Mesodermal cell (in vitro differentiated cells): ENCODE data around the gene FMN1.

Experiments used
- H3K27ac ChIP-seq: 2 replicates; pipeline ENCODE4 v1.7.0; 2013; ENCODE audit warnings: mild to moderate bottlenecking, low read depth, low read length, moderate library complexity; ENCODE audit not compliant: severe bottlenecking
- H3K36me3 ChIP-seq: 2 replicates; pipeline ENCODE4 v1.7.1; 2013; ENCODE audit warnings: mild to moderate bottlenecking, low read length, moderate library complexity; ENCODE audit not compliant: control insufficient read depth, insufficient read depth
- H3K4me1 ChIP-seq: one replicate; pipeline ENCODE4 v1.7.1; 2013; ENCODE audit warnings: mild to moderate bottlenecking, low read length; ENCODE audit not compliant: insufficient read depth, control insufficient read depth, poor library complexity, severe bottlenecking
- H3K4me3 ChIP-seq: 2 replicates; pipeline ENCODE4 v1.7.0; 2013; ENCODE audit warnings: low read length, control low read depth, mild to moderate bottlenecking; ENCODE audit not compliant: insufficient read depth, poor library complexity, severe bottlenecking; ENCODE audit errors: extremely low read depth
- H3K9me3 ChIP-seq: 2 replicates; pipeline ENCODE4 v1.7.1; 2013; ENCODE audit warnings: mild to moderate bottlenecking, low read length, moderate library complexity; ENCODE audit not compliant: control insufficient read depth
- WGBS, 2 experiments: methylation state at CpG; one replicate each; pipeline ENCODE4 v1.1.5; 2013; ENCODE audit warnings: missing lambda C conversion rate in 2 of 2; ENCODE audit not compliant: insufficient coverage in 2 of 2; 5-methylcytosine and 5-hydroxymethylcytosine counted together

Gene FMN1

GRCh38 chr15:33091983-33092693, 102.4 kb downstream of the FMN1 start:
- Histone ChIP-seq H3K36me3 (no peaks in the 10 kb centered on the region), H3K4me3 (no peak overlapping the region), H3K4me1 (peaks cover 4% of the 10 kb centered on the region), H3K9me3 (no peaks in the 10 kb centered on the region), H3K27ac (no peak overlapping the region)
- 91 to 96% methylated on average over 12 to 13 of the region's 15 CpGs for WGBS, 2 experiments

- Histone ChIP-seq H3K9me3 (no peaks in the 10 kb centered on the region), H3K27ac (no peak overlapping the region), H3K4me1 (peaks cover 4% of the 10 kb centered on the region), H3K36me3 (no peaks in the 10 kb centered on the region), H3K4me3 (no peak overlapping the region)
- 85 to 90% methylated on average over 2 to 3 of the region's 5 CpGs for WGBS, 2 experiments
Measured at GRCh38 chr15:33089878-33090757, 104.4 kb downstream of the FMN1 start.

DNA sequence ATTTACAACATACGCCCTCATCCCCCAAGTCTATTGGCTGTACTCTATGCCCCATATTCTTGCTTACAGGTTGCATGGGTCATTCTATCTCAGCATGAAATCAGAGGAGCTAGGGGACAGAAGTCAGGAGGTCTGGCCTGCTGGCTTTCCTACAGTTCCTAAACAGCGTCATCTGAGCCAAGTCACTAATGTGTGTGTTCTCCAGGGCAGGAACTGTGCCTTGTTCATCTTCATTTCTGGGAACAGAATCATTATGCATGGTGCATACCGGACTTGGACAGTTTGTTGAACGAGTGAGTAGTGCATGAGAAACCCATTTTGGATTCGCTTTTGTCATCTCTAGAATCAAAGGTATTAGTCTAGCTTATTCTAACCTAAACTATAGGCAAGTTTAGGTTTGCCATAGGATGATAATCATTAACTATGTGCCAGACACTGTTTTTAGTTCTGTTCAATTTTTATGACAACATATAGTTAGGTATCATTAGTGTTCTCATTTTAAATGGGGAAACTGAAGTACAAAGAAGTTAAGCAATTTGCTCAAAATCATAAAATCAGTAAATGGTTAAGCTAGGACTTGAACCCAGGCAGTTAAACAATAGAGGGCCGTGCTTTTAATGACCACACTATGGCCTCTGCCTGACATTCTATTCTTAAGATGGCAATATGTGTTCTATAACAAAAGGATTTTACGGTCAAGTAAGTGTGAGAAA, 105.2 kb downstream of the FMN1 start:
- WGBS, 2 experiments: 95 to 100% methylated on average over 2 to 3 of the region's 7 CpGs
- no peaks in the 10 kb centered on the region for H3K9me3 ChIP-seq
- H3K36me3 ChIP-seq: no peaks in the 10 kb centered on the region
- H3K27ac ChIP-seq: no peak overlapping the region
- no peak overlapping the region for H3K4me3 ChIP-seq
- H3K4me1 ChIP-seq: peaks cover 4% of the 10 kb centered on the region

- Histone ChIP-seq H3K27ac (no peak overlapping the region), H3K4me1 (peaks cover 4% of the 10 kb centered on the region), H3K9me3 (no peaks in the 10 kb centered on the region), H3K36me3 (no peaks in the 10 kb centered on the region), H3K4me3 (no peak overlapping the region)
- WGBS, 2 experiments: 51 to 63% methylated on average over 2 to 3 of the region's 4 CpGs
Measured at GRCh38 chr15:33086500-33087121, 107.9 kb downstream of the FMN1 start.

- Histone ChIP-seq H3K27ac (no peak overlapping the region), H3K36me3 (no peaks in the 10 kb centered on the region), H3K4me1 (peaks cover 4% of the 10 kb centered on the region), H3K4me3 (no peak overlapping the region), H3K9me3 (no peaks in the 10 kb centered on the region)
- 94 to 98% methylated on average over 4 of the region's 4 CpGs for WGBS, 2 experiments
Measured at GRCh38 chr15:33084661-33085060, 109.9 kb downstream of the FMN1 start.

DNA sequence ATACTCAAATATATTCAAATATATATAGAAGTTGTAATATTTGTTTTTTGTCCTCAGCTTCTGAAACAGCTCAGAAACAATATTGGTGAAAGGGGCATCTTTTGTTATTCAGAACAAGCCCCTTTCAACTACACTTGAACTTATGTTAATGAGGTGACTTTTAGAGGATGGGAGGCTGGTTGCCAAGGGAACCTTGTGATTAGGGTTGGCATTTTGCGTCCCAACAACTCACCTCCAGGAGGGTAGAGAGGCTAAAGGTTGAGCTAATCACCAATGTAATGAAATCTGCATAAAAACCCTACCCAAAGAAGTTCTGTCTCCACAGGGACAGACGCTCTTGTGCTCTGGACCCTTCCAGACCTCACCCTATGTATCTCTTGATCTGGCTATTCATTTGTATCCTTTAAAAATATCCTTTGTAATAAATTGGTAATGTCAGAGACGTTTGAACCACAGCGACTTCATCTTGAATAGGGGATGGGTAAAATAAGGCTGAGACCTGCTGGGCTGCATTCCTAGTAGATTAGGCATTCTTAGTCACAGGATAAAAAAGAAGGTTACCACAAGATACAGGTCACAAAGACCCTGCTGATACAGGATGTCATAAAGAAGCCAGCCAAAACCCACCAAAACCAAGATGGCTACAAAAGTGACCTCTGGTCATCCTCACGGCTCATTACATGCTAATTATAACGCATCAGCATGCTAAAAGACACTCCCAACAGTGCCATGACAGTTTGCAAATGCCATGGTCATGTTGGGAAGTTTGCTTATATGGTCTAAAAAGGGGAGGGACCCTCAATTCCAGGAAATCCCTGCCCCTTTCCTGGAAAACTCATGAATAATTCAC, 111.1 kb downstream of the FMN1 start:
- WGBS, 2 experiments: 37% methylated on average over 2 of the region's 6 CpGs; no CpG with 5 or more reads in 1 of the 2 experiments

DNA sequence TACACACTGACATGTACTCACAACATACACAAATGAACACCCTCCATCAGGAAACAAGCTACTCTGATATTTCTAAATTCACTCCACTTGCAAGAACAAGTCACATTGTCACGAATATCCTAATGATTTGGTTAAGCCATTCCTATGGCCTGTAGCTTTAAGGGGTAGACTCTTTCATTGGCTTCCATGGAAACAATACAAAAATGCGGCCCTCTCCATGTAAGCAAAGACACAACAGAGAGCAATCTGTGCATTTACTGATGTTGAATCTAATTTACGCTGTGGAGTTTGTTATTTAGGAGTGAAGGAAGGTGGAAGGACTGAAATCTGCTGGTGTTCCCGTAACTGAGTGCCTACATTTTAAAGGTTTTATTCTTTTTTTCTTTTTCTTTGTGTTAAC, 114.5 kb downstream of the FMN1 start:
- Histone ChIP-seq H3K4me3 (no peak overlapping the region), H3K36me3 (no peaks in the 10 kb centered on the region), H3K4me1 (peaks cover 4% of the 10 kb centered on the region), H3K27ac (no peak overlapping the region), H3K9me3 (no peaks in the 10 kb centered on the region)
- WGBS, 2 experiments: 62 to 71% methylated on average over 2 to 3 of the region's 4 CpGs

More for the DNA sequence above, 111.1 kb downstream of the FMN1 start:
- Histone ChIP-seq H3K36me3 (no peaks in the 10 kb centered on the region), H3K4me3 (no peak overlapping the region), H3K27ac (no peak overlapping the region), H3K9me3 (no peaks in the 10 kb centered on the region), H3K4me1 (peaks cover 4% of the 10 kb centered on the region)

DNA sequence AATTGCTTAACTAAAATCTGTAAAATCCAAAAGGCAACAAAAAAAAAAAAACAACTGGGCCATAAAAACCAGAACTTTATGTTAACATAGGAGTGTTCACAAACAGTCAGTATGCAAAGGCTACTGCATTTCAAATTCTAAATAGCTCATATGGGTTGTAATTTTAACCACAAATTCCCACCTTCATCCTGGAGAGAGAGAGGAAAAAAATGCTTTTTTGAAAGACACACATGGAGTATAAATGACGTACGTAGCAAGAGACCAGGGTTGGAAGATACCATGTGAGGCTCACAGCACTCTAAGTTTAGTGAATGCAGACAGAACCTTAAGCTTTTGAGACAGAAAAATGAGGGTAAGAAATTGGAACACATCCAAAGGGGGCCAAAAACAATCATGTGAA, 115.9 kb downstream of the FMN1 start:
- no peaks in the 10 kb centered on the region for H3K9me3 ChIP-seq
- 58 to 83% methylated on average over 2 of the region's 2 CpGs for WGBS, 2 experiments
- H3K27ac ChIP-seq: no peak overlapping the region
- H3K36me3 ChIP-seq: no peaks in the 10 kb centered on the region
- H3K4me1 ChIP-seq: no peaks in the 10 kb centered on the region
- H3K4me3 ChIP-seq: no peak overlapping the region

- Histone ChIP-seq H3K36me3 (no peaks in the 10 kb centered on the region), H3K27ac (no peak overlapping the region), H3K4me1 (no peaks in the 10 kb centered on the region), H3K4me3 (no peak overlapping the region), H3K9me3 (no peaks in the 10 kb centered on the region)
- 86 to 91% methylated on average over 1 of the region's 7 CpGs for WGBS, 2 experiments
Measured at GRCh38 chr15:33076937-33077336, 117.6 kb downstream of the FMN1 start.

GRCh38 chr15:33074942-33075341, 119.6 kb downstream of the FMN1 start:
- Histone ChIP-seq H3K36me3 (no peaks in the 10 kb centered on the region), H3K9me3 (no peaks in the 10 kb centered on the region), H3K4me1 (no peaks in the 10 kb centered on the region), H3K27ac (no peak overlapping the region), H3K4me3 (no peak overlapping the region)
- no CpG with 5 or more reads among the region's 3 CpGs for whole genome bisulfite sequencing, 2 experiments
